Smooth muscle cell (in vitro differentiated cells): ENCODE data around the gene SPATA17. TPM values are rescaled to one million over a fixed set of nuclear protein-coding genes. Genes with fewer than 3 reads are reported as not detected.

ENCODE experiments used
- DNase-seq: peaks from one replicate; lab custom pipeline; 2025; ENCODE audit not compliant: unreplicated experiment; lab: John Stamatoyannopoulos, UW
- H2AFZ ChIP-seq: fragments of 200-600 bp; sonication (generic); 2 replicates; pipeline ENCODE4 v1.6.0; 2016; ENCODE audit warnings: antibody characterized with exemption, low read depth, mild to moderate bottlenecking
- H3F3A ChIP-seq: fragments of 200-600 bp; sonication (generic); 2 replicates; pipeline ENCODE4 v1.6.0; 2017; ENCODE audit warnings: antibody characterized with exemption, low read depth
- H3K27ac ChIP-seq: fragments of 200-600 bp; sonication (generic); 2 replicates; pipeline ENCODE4 v1.5.1; 2016; ENCODE audit warnings: low read depth, mild to moderate bottlenecking
- H3K27me3 ChIP-seq: fragments of 200-600 bp; sonication (generic); 2 replicates; pipeline ENCODE4 v1.6.1; 2016; ENCODE audit warnings: low read depth, mild to moderate bottlenecking
- H3K36me3 ChIP-seq: fragments of 200-600 bp; sonication (generic); 2 replicates; pipeline ENCODE4 v1.5.1; 2016; ENCODE audit warnings: low read depth
- H3K4me1 ChIP-seq: fragments of 200-600 bp; sonication (generic); 2 replicates; pipeline ENCODE4 v1.5.1; 2016; ENCODE audit warnings: low read depth
- H3K4me2 ChIP-seq: fragments of 200-600 bp; sonication (generic); 2 replicates; pipeline ENCODE4 v1.6.0; 2016; ENCODE audit warnings: mild to moderate bottlenecking
- H3K4me3 ChIP-seq: fragments of 200-600 bp; sonication (generic); 2 replicates; pipeline ENCODE4 v1.5.1; 2016; ENCODE audit warnings: mild to moderate bottlenecking
- H3K79me2 ChIP-seq: fragments of 200-600 bp; sonication (generic); 2 replicates; pipeline ENCODE4 v1.6.0; 2016; ENCODE audit warnings: low read depth, mild to moderate bottlenecking
- H3K9ac ChIP-seq: fragments of 200-600 bp; sonication (generic); 2 replicates; pipeline ENCODE4 v1.6.0; 2016; ENCODE audit warnings: low read depth
- H3K9me3 ChIP-seq: fragments of 200-600 bp; sonication (generic); replicated peaks from 2 replicates; pipeline ENCODE4 v1.5.1; 2016; ENCODE audit warnings: low read depth
- H4K20me1 ChIP-seq: fragments of 200-600 bp; sonication (generic); 2 replicates; pipeline ENCODE4 v1.6.0; 2016; ENCODE audit warnings: low read depth
- WGBS: methylation state at CpG from one replicate; pipeline ENCODE4 v1.1.7; 2016; ENCODE audit warnings: low lambda C conversion rate; 5-methylcytosine and 5-hydroxymethylcytosine counted together
- polyA plus RNA-seq: library from polyadenylated mRNA; unstranded; fragments of >200 nt; fragmentation: Nextera tagmentation; extraction: Ambion mirVana; gene quantifications from 2 replicates; pipeline ENCODE4 v1.2.1, GENCODE V29; 2016
- total RNA-seq: library from RNA; depleted of rRNA; stranded (reverse); fragments of >200 nt; gene quantifications from 2 replicates; pipeline ENCODE4 v1.2.3, GENCODE V29; 2014
- TF ChIP-seq, protein P1 (sequence below): fragments of 200-600 bp; sonication (generic); IDR thresholded peaks from 2 replicates; pipeline ENCODE4 v1.5.1; 2017; ENCODE audit warnings: borderline replicate concordance, mild to moderate bottlenecking, antibody characterized with exemption; ENCODE audit not compliant: insufficient read depth, poor library complexity, severe bottlenecking

Gene SPATA17
- total and polyA plus RNA-seq, 2 experiments from 2014 or later = 0.13 to 1.6 TPM

GRCh38 chr1:217867446-217867995 is 236.4 kb downstream of the SPATA17 start:
- no peaks in the 10 kb centered on the region for H3K27me3 ChIP-seq
- TF ChIP-seq, protein P1, sequence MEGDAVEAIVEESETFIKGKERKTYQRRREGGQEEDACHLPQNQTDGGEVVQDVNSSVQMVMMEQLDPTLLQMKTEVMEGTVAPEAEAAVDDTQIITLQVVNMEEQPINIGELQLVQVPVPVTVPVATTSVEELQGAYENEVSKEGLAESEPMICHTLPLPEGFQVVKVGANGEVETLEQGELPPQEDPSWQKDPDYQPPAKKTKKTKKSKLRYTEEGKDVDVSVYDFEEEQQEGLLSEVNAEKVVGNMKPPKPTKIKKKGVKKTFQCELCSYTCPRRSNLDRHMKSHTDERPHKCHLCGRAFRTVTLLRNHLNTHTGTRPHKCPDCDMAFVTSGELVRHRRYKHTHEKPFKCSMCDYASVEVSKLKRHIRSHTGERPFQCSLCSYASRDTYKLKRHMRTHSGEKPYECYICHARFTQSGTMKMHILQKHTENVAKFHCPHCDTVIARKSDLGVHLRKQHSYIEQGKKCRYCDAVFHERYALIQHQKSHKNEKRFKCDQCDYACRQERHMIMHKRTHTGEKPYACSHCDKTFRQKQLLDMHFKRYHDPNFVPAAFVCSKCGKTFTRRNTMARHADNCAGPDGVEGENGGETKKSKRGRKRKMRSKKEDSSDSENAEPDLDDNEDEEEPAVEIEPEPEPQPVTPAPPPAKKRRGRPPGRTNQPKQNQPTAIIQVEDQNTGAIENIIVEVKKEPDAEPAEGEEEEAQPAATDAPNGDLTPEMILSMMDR = no peak
- no peak overlapping the region for H2AFZ ChIP-seq
- H3F3A ChIP-seq = no peaks in the 10 kb centered on the region
- H3K27ac ChIP-seq = no peak overlapping the region
- no peaks in the 10 kb centered on the region for H3K36me3 ChIP-seq
- H3K9ac ChIP-seq = no peak overlapping the region
- no peaks in the 10 kb centered on the region for H3K9me3 ChIP-seq
- no peaks in the 10 kb centered on the region for H3K79me2 ChIP-seq
- no peak overlapping the region for H3K4me3 ChIP-seq
- no peak overlapping the region for H3K4me2 ChIP-seq
- DNase-seq = no peak
- H3K4me1 ChIP-seq = no peaks in the 10 kb centered on the region
- WGBS = 91% methylated on average over 3 of the region's 3 CpGs
- H4K20me1 ChIP-seq = no peaks in the 10 kb centered on the region

GRCh38 chr1:217871955-217872354 is 240.8 kb downstream of the SPATA17 start:
- H2AFZ ChIP-seq = no peak overlapping the region
- no peaks in the 10 kb centered on the region for H3K79me2 ChIP-seq
- no peaks in the 10 kb centered on the region for H4K20me1 ChIP-seq
- no peaks in the 10 kb centered on the region for H3F3A ChIP-seq
- no peaks in the 10 kb centered on the region for H3K27me3 ChIP-seq
- no peak for DNase-seq
- H3K9me3 ChIP-seq = no peaks in the 10 kb centered on the region
- TF ChIP-seq, protein P1 = no peak
- no peaks in the 10 kb centered on the region for H3K4me1 ChIP-seq
- no peak overlapping the region for H3K4me3 ChIP-seq
- H3K9ac ChIP-seq = no peak overlapping the region
- WGBS = 97% methylated on average over 2 of the region's 2 CpGs
- H3K36me3 ChIP-seq = no peaks in the 10 kb centered on the region
- H3K4me2 ChIP-seq = no peak overlapping the region
- no peak overlapping the region for H3K27ac ChIP-seq

GRCh38 chr1:217875229-217875628 is 244.1 kb downstream of the SPATA17 start:
- no peak overlapping the region for H3K4me3 ChIP-seq
- no peaks in the 10 kb centered on the region for H4K20me1 ChIP-seq
- H3K36me3 ChIP-seq = no peaks in the 10 kb centered on the region
- H3K4me1 ChIP-seq = no peaks in the 10 kb centered on the region
- H3K9ac ChIP-seq = no peak overlapping the region
- H3K27me3 ChIP-seq = no peaks in the 10 kb centered on the region
- TF ChIP-seq, protein P1 = no peak
- H3K27ac ChIP-seq = no peak overlapping the region
- no peak for DNase-seq
- H3K9me3 ChIP-seq = no peaks in the 10 kb centered on the region
- no peaks in the 10 kb centered on the region for H3F3A ChIP-seq
- H3K4me2 ChIP-seq = no peak overlapping the region
- no peaks in the 10 kb centered on the region for H3K79me2 ChIP-seq
- no peak overlapping the region for H2AFZ ChIP-seq

GRCh38 chr1:217876401-217876800 is 245.3 kb downstream of the SPATA17 start:
- no peaks in the 10 kb centered on the region for H3K27me3 ChIP-seq
- H4K20me1 ChIP-seq = no peaks in the 10 kb centered on the region
- TF ChIP-seq, protein P1 = no peak
- H3K4me3 ChIP-seq = no peak overlapping the region
- no peaks in the 10 kb centered on the region for H3K9me3 ChIP-seq
- no peaks in the 10 kb centered on the region for H3F3A ChIP-seq
- no peak overlapping the region for H3K4me2 ChIP-seq
- no peaks in the 10 kb centered on the region for H3K36me3 ChIP-seq
- 93% methylated on average over 1 of the region's 1 CpG for WGBS
- no peaks in the 10 kb centered on the region for H3K79me2 ChIP-seq
- H3K4me1 ChIP-seq = no peaks in the 10 kb centered on the region
- DNase-seq = no peak
- no peak overlapping the region for H3K9ac ChIP-seq
- H2AFZ ChIP-seq = no peak overlapping the region
- H3K27ac ChIP-seq = no peak overlapping the region
